Vagina (tissue), 2 donors: ENCODE measurements around the gene ZBTB16.

Source experiments
- CTCF ChIP-seq, 3 experiments: fragments of 450-650 bp in 2 of 3; fragments of 200-600 bp in 1 of 3; sonication (generic) in 1 of 3; IDR thresholded peaks; one replicate each; pipeline ENCODE4 v1.5.1; 2017 to 2019; ENCODE audit warnings: antibody characterized with exemption in 3 of 3, mild to moderate bottlenecking in 2 of 3, moderate library complexity in 2 of 3
- POLR2AphosphoS5 ChIP-seq, 2 donors: sonication (generic); formaldehyde crosslinking; IDR thresholded peaks; one replicate each; pipeline ENCODE4 v1.9.0; 2017; ENCODE audit warnings: antibody characterized with exemption in 2 of 2, mild to moderate bottlenecking in 2 of 2, low read depth in 1 of 2; ENCODE audit not compliant: insufficient read depth in 1 of 2

GRCh38 chr11:114074546-114075343, 15.2 kb downstream of the ZBTB16 start:
- TF ChIP-seq CTCF (IDR thresholded peaks at IDR 0.05) (no peak), POLR2AphosphoS5 (IDR thresholded peaks at IDR 0.05; ENCODE audit: insufficient read depth in 1 of 2, low read depth in 1 of 2) (no peak)
